ENCODE results near the gene CHRNA7. TPM values are rescaled to one million over a fixed set of nuclear protein-coding genes. Genes with fewer than 3 reads are reported as not detected.

The CHRNA7 gene
- total and polyA plus RNA-seq, 2 of the 8 experiments (the other 6 are each of a cell fraction or from before 2014, with no cell fraction given) = 7.5 to 11.0 TPM

DNA sequence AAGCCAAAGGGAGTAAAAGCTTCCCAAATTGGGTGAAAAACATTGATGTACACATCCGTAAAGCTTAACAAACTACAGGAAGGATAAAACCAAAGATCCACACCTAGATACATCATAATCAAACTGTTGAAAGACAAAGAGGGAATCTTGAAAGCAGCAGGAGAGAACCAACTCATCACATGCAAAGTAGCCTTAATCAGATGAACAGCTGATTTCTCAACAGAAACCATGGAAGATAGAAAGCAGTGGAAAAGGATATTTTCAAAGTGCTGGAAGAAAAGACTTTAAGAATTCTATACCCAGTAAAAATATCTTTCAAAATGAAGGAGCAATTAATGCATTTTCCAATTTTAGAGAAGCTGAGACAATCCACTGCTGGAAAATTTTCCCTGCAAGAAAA, 36.8 kb downstream of the CHRNA7 start:
- Histone ChIP-seq H4K8ac (ENCODE audit: extremely low read depth, insufficient read depth, low read length) (no peak overlapping the region), H3K27ac (ENCODE audit: low read depth, low read length) (no peak overlapping the region), H2AFZ (ENCODE audit: low read length) (no peak overlapping the region), H3K56ac (replicated peaks; ENCODE audit: insufficient read length, low read depth, low read length) (no peak overlapping the region), H3K9me3 (ENCODE audit: insufficient read depth in 2 of 2, low read depth in 1 of 2, low read length in 1 of 2) (peaks cover 13 to 19% of the 10 kb centered on the region in 2 experiments), H3K79me2 (ENCODE audit: control insufficient read depth in 1 of 2, insufficient read depth in 2 of 2, low read length in 2 of 2) (no peaks in the 10 kb centered on the region), H3K18ac (ENCODE audit: extremely low read depth, low read length) (no peak overlapping the region), H2BK12ac (ENCODE audit: low read depth, low read length) (no peak overlapping the region), H4K91ac (replicated peaks; ENCODE audit: insufficient read length, low read length) (no peak overlapping the region), H3K4me2 (ENCODE audit: insufficient read depth in 1 of 2, low read depth in 2 of 2, low read length in 2 of 2) (no peak overlapping the region), H3K9ac (replicated peaks in 1 of 4; ENCODE audit: extremely low read depth in 1 of 4, low read depth in 3 of 4, low read length in 3 of 4) (no peak overlapping the region), H2BK5ac (ENCODE audit: low read depth, low read length) (no peak overlapping the region), H3K23me2 (ENCODE audit: low read depth, low read length) (no peaks in the 10 kb centered on the region; the same call in 1 of the 2 replicates), H2BK120ac (replicated peaks; ENCODE audit: low read depth, low read length) (no peak overlapping the region), H3K79me1 (ENCODE audit: low read depth, low read length) (no peaks in the 10 kb centered on the region), H2BK20ac (ENCODE audit: low read length) (no peak overlapping the region), H3K4me3 (ENCODE audit: extremely low read depth in 1 of 4, insufficient read depth in 2 of 4, low read depth in 3 of 4, low read length in 4 of 4) (no peak overlapping the region), H3K14ac (ENCODE audit: insufficient read length) (no peak overlapping the region), H3K4ac (replicated peaks; ENCODE audit: insufficient read length, low read depth, low read length) (no peak overlapping the region), H3K36me3 (ENCODE audit: control insufficient read depth in 2 of 4, insufficient read depth in 4 of 4, low read length in 3 of 4) (no peaks in the 10 kb centered on the region; a peak in 2 of 8 replicates), H2AK5ac (ENCODE audit: low read depth, low read length) (no peak overlapping the region), H4K20me1 (replicated peaks in 1 of 2; ENCODE audit: control insufficient read depth in 1 of 2, insufficient read depth in 2 of 2, low read length in 2 of 2) (no peaks in the 10 kb centered on the region), H3K4me1 (replicated peaks in 1 of 4; ENCODE audit: control insufficient read depth in 3 of 4, insufficient read depth in 4 of 4, low read length in 3 of 4) (no peaks in the 10 kb centered on the region), H3K23ac (ENCODE audit: insufficient read length) (no peak overlapping the region), H3K27me3 (replicated peaks in 1 of 4; ENCODE audit: control insufficient read depth in 3 of 4, extremely low read depth in 1 of 4, insufficient read depth in 3 of 4, low read length in 3 of 4) (no peaks in the 10 kb centered on the region), H2BK15ac (ENCODE audit: low read length) (no peak overlapping the region), H4K5ac (ENCODE audit: insufficient read length, low read depth, low read length) (no peak overlapping the region)
- no peak for DNase-seq (ENCODE audit: low read depth in 1 of 2, low spot score in 2 of 2)
- 91% methylated on average over 1 of the region's 1 CpG; no CpG with 5 or more reads in 1 of the 2 experiments for WGBS, 2 experiments (ENCODE audit: extremely low coverage in 1 of 2, insufficient coverage in 1 of 2, insufficient read length in 1 of 2, insufficient replicate concordance in 2 of 2, low coverage in 1 of 2, low lambda C conversion rate in 2 of 2, missing lambda C conversion rate in 1 of 2)
- ChIA-PET CTCF (ENCODE audit: partially characterized antibody) (no interaction called here), POLR2A (ENCODE audit: partially characterized antibody) (no interaction called here)
- FAIRE-seq = no peak
- TF ChIP-seq SIX5 (IDR thresholded peaks at IDR 0.05; ENCODE audit: low read depth, low read length) (no peak), BRCA1 (IDR thresholded peaks at IDR 0.05; ENCODE audit: low read depth, low read length) (no peak), EZH2 (IDR thresholded peaks at IDR 0.05; ENCODE audit: low read depth, low read length, severe bottlenecking) (no peak), JUN (IDR thresholded peaks at IDR 0.05; ENCODE audit: low read depth, low read length) (no peak), TAF1 (IDR thresholded peaks at IDR 0.05; ENCODE audit: low read depth, low read length) (no peak), CBX5 (IDR thresholded peaks at IDR 0.05; ENCODE audit: low read depth, low read length) (no peak), KDM5A (IDR thresholded peaks at IDR 0.05; ENCODE audit: low read length) (no peak), RAD21 (IDR thresholded peaks at IDR 0.05 in 1 of 2, conservative IDR thresholded peaks at IDR 0.05 in 1 of 2; ENCODE audit: low read depth in 2 of 2, low read length in 2 of 2) (no peak), JUND (IDR thresholded peaks at IDR 0.05; ENCODE audit: low read length) (no peak)
- TF ChIP-seq, protein P1, sequence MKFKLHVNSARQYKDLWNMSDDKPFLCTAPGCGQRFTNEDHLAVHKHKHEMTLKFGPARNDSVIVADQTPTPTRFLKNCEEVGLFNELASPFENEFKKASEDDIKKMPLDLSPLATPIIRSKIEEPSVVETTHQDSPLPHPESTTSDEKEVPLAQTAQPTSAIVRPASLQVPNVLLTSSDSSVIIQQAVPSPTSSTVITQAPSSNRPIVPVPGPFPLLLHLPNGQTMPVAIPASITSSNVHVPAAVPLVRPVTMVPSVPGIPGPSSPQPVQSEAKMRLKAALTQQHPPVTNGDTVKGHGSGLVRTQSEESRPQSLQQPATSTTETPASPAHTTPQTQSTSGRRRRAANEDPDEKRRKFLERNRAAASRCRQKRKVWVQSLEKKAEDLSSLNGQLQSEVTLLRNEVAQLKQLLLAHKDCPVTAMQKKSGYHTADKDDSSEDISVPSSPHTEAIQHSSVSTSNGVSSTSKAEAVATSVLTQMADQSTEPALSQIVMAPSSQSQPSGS (IDR thresholded peaks at IDR 0.05; ENCODE audit: low read length) = no peak

Measured in H1 (cell line).